ENCODE data around the gene NFXL1.

- TF ChIP-seq, protein P1, sequence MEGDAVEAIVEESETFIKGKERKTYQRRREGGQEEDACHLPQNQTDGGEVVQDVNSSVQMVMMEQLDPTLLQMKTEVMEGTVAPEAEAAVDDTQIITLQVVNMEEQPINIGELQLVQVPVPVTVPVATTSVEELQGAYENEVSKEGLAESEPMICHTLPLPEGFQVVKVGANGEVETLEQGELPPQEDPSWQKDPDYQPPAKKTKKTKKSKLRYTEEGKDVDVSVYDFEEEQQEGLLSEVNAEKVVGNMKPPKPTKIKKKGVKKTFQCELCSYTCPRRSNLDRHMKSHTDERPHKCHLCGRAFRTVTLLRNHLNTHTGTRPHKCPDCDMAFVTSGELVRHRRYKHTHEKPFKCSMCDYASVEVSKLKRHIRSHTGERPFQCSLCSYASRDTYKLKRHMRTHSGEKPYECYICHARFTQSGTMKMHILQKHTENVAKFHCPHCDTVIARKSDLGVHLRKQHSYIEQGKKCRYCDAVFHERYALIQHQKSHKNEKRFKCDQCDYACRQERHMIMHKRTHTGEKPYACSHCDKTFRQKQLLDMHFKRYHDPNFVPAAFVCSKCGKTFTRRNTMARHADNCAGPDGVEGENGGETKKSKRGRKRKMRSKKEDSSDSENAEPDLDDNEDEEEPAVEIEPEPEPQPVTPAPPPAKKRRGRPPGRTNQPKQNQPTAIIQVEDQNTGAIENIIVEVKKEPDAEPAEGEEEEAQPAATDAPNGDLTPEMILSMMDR (IDR thresholded peaks at IDR 0.05): no peak
- no peak for TF ChIP-seq POLR2A (IDR thresholded peaks at IDR 0.05)
Observed at GRCh38 chr4:47830265-47831025, 83.9 kb downstream of the NFXL1 start.

All from prostate gland (tissue), 2 donors.